Gastroesophageal sphincter (tissue), 3 donors: Measurements from ENCODE around the gene TRMT44.

Source experiments
- CTCF ChIP-seq, 4 experiments: fragments of 200-600 bp in 2 of 4; fragments of 450-650 bp in 2 of 4; sonication (generic) in 1 of 4; IDR thresholded peaks; one replicate each; pipeline ENCODE4 v1.5.1; 2017 to 2019; ENCODE audit warnings: antibody characterized with exemption in 4 of 4, mild to moderate bottlenecking in 2 of 4, moderate library complexity in 2 of 4
- EP300 ChIP-seq: sonication (generic); formaldehyde crosslinking; IDR thresholded peaks from one replicate; pipeline ENCODE4 v1.6.1; 2017; ENCODE audit warnings: antibody characterized with exemption, mild to moderate bottlenecking
- POLR2A ChIP-seq, 2 donors: fragments of 450-650 bp; IDR thresholded peaks; one replicate each; pipeline ENCODE4 v1.6.1; 2017; ENCODE audit warnings: antibody characterized with exemption in 2 of 2, mild to moderate bottlenecking in 2 of 2, moderate library complexity in 1 of 2
- POLR2AphosphoS5 ChIP-seq: sonication (generic); formaldehyde crosslinking; IDR thresholded peaks from one replicate; pipeline ENCODE4 v1.6.1; 2017; ENCODE audit warnings: antibody characterized with exemption

- TF ChIP-seq POLR2A (IDR thresholded peaks at IDR 0.05) (no peak), CTCF (IDR thresholded peaks at IDR 0.05) (peak in 1 of 4 experiments; percentile 7), POLR2AphosphoS5 (no peak), EP300 (no peak)
Measured at GRCh38 chr4:8473198-8473919, 32.8 kb downstream of the TRMT44 start.
